Activated CD8-positive, alpha-beta T cell treated with anti-CD3 and anti-CD28 coated beads, Interleukin-2, amount 10 ng/mL, durations not matched to agents 7 days and 5 days (primary cell): ENCODE measurements around the gene SUPT3H. TPM values are rescaled to one million over a fixed set of nuclear protein-coding genes. Genes with fewer than 3 reads are reported as not detected.

Experiments used
- ATAC-seq: fragments of 150-1000 bp; cut with Tn5 transposase; one replicate; pipeline ENCODE4 v1.10.0; 2021; ENCODE audit warnings: moderate library complexity
- CTCF ChIA-PET: fragments of 350-600 bp; sonication (Branson Sonifier 250); formaldehyde crosslinking; loops from one replicate; lab custom pipeline; 2021; ENCODE audit warnings: antibody characterized with exemption; lab: Charles Lee
- POLR2A ChIA-PET: fragments of 350-600 bp; sonication (Branson Sonifier 250); formaldehyde crosslinking; loops from one replicate; lab custom pipeline; 2021; ENCODE audit warnings: antibody characterized with exemption; lab: Charles Lee
- DNase-seq: peaks from one replicate; pipeline ENCODE4 v3.0.0-alpha.2; 2020
- H3K27ac Mint-ChIP-seq: one replicate; pipeline ENCODE4 v1.8.0; 2021; ENCODE audit warnings: mild to moderate bottlenecking, mixed read lengths
- H3K27me3 Mint-ChIP-seq: one replicate; pipeline ENCODE4 v1.8.0; 2021; ENCODE audit warnings: low read depth, mixed read lengths
- H3K36me3 Mint-ChIP-seq: one replicate; pipeline ENCODE4 v1.8.0; 2021; ENCODE audit warnings: low read depth, mixed read lengths
- H3K4me1 Mint-ChIP-seq: one replicate; pipeline ENCODE4 v1.8.0; 2021; ENCODE audit warnings: low read depth, mixed read lengths
- H3K4me3 Mint-ChIP-seq: one replicate; pipeline ENCODE4 v1.8.0; 2021; ENCODE audit warnings: mild to moderate bottlenecking, mixed read lengths
- H3K9me3 Mint-ChIP-seq: one replicate; pipeline ENCODE4 v1.8.0; 2022; ENCODE audit warnings: mixed read lengths; ENCODE audit not compliant: insufficient read depth
- total RNA-seq, 2 experiments: library from RNA; stranded (reverse); gene quantifications; one replicate each; pipeline ENCODE4 v1.2.3, GENCODE V29; 2021

Gene SUPT3H
- total RNA-seq, 2 experiments from 2014 or later = 6.4 to 9.1 TPM

DNA sequence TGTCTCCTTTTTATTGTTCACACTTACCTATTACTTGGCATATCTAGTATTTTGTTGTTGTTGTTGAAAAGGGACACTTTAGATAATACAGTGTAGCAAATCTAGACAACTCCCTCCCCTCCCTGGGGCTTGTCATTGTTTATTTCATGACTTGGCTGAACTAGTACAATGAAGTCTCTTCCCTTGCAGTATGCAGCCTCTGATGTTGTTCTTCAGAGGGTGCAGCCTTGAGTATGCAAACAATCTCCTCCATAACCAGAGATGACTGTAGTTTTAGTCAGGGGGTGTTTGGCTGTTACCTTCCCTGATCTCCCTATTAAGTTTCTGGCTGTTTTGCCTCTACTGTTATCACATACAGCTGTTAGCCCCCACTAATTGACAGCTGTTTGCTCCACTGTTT lies 365.0 kb downstream of the SUPT3H start:
- ChIA-PET CTCF (interaction anchor here (0.9 to 1.1 kb wide), 2 partner anchors 10 to 357 kb away, joined by 3 to 4 read pairs; no protein-coding TSS in a partner anchor), POLR2A (no interaction called here)
- DNase-seq (no peak), ATAC-seq (no peak)
- no peak overlapping the region for H3K4me3 Mint-ChIP-seq
- peaks cover 2% of the 10 kb centered on the region for H3K4me1 Mint-ChIP-seq
- no peak overlapping the region for H3K27ac Mint-ChIP-seq
- peaks cover 17% of the 10 kb centered on the region for H3K36me3 Mint-ChIP-seq
- H3K27me3 Mint-ChIP-seq = no peaks in the 10 kb centered on the region
- H3K9me3 Mint-ChIP-seq = peaks cover 16% of the 10 kb centered on the region

DNA sequence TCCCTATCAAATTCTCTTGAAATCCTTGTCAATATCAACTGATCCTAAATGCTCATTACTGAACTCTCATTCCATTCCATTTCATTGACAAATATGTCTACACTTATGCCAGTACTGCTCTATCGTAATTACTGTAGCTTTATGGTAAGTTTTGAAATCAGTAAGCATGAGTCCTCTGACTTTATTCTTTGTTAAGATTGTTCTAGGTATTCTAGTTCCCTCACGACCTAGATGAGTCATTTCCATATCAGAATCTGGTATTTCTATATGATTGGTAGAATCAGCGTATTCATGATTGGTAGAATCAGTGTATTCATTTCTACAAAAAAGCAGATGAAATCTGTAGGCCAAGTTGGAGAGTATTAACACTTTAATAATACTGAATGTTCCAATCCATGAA lies 368.2 kb downstream of the SUPT3H start:
- Mint-ChIP-seq H3K36me3 (peaks cover 30% of the 10 kb centered on the region), H3K9me3 (peaks cover 29% of the 10 kb centered on the region), H3K27ac (no peak overlapping the region), H3K4me1 (peaks cover 6% of the 10 kb centered on the region), H3K27me3 (no peaks in the 10 kb centered on the region), H3K4me3 (no peak overlapping the region)
- DNase-seq = no peak
- POLR2A ChIA-PET = no interaction called here
- no peak for ATAC-seq
- CTCF ChIA-PET = no interaction called here

DNA sequence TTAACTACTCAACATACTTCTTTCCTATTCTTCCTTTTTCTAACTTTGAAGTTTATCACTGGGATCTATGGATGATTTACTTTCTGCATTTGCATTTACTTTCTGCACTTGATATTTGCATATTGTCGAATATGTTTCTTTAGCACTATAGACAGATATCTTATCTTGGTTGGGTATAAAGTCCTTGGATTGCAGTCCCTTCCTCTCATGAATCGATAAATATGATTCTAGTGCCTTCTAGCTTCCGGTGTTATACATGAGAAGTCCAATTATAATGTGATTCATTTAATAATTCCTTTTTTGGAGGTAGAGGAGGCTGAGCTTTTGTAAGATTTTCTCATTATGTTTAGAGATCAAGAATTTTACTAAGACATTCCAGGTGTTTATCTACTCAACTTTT lies 370.8 kb downstream of the SUPT3H start:
- Mint-ChIP-seq H3K36me3 (peaks cover 26% of the 10 kb centered on the region), H3K9me3 (peaks cover 23% of the 10 kb centered on the region), H3K4me1 (peaks cover 18% of the 10 kb centered on the region), H3K27ac (no peak overlapping the region), H3K27me3 (no peaks in the 10 kb centered on the region), H3K4me3 (no peak overlapping the region)
- ATAC-seq (no peak), DNase-seq (no peak)
- POLR2A ChIA-PET = no interaction called here
- CTCF ChIA-PET = no interaction called here

DNA sequence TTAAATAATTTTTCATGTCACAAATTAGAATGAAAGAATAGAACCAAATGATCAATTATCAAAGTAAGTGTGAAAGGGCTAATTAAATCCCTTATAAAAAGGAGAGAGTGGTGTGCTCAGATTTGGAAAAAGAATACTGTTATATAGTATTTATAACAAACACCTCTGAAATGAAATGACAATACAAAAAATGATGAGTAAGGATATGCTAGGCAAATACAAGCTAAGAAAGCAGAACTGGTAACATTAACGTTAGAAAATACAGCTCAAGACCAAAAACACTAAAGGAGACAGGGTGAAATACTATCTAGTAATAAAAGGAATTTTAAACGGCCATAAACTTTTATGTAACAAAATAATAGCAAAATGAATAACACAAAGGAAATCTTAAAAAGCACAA lies 373.8 kb downstream of the SUPT3H start:
- ChIA-PET POLR2A (no interaction called here), CTCF (no interaction called here)
- H3K9me3 Mint-ChIP-seq = peaks cover 16% of the 10 kb centered on the region
- no peak overlapping the region for H3K4me3 Mint-ChIP-seq
- no peaks in the 10 kb centered on the region for H3K27me3 Mint-ChIP-seq
- H3K27ac Mint-ChIP-seq = no peak overlapping the region
- DNase-seq (no peak), ATAC-seq (no peak)
- peaks cover 19% of the 10 kb centered on the region for H3K36me3 Mint-ChIP-seq
- peaks cover 34% of the 10 kb centered on the region for H3K4me1 Mint-ChIP-seq

DNA sequence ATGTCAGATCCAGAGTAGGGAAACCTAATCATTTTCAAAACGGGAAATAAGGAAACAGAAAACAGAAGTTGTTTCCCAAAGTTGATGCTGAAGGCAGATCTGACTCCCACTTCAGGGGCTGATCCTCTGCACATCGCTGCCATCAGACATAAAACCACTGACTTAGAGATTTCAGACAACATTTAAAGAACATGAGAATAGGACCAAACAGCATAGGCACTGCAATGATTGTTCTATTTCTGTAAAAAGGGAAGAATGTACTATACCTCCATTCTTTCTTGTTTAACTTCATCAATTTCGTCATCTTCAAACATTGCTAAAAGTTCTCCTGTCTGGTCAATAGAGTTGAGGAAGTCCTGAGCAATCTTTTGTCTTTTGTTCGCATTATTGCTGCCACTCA lies 374.3 kb downstream of the SUPT3H start:
- Mint-ChIP-seq H3K36me3 (peaks cover 19% of the 10 kb centered on the region), H3K4me3 (no peak overlapping the region), H3K27ac (no peak overlapping the region), H3K27me3 (no peaks in the 10 kb centered on the region), H3K9me3 (peaks cover 19% of the 10 kb centered on the region), H3K4me1 (peaks cover 34% of the 10 kb centered on the region)
- no peak for DNase-seq
- ChIA-PET POLR2A (no interaction called here), CTCF (no interaction called here)
- no peak for ATAC-seq

DNA sequence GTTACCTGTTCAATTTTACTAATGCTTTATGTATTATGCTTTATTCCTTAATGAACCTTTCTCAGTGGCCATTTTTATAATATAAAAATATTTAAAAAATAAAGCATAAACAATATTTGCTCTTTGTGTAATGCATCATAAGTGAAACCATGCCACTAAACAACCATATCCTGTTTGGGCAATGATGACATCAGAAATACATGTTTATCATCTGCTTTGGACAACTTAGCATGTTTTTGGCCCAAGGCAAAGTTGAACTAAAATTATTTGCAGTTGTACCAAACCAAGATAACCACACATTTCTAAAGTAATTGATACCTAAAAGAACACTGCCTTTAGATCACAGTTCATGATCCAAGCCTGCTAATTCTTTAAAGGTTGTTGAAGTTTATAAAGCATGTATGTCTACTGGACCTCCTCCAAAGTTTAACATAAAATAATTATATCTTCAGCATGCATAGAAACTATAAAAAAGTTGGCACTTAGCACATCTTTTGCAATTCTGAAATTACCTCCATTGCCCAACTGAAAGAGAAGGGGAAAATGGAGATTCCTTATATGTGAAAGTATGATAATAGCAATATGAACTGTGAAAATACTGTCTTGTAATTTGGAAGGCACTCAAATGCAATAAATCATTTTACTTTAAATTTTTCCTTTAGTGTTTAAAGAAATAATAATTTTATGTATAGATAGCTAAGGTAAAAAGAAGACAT lies 375.2 kb downstream of the SUPT3H start:
- Mint-ChIP-seq H3K9me3 (peaks cover 17% of the 10 kb centered on the region), H3K36me3 (peaks cover 18% of the 10 kb centered on the region), H3K27ac (peak overlapping the region; percentile 82), H3K27me3 (no peaks in the 10 kb centered on the region), H3K4me3 (peak overlapping the region; percentile 38), H3K4me1 (peaks cover 34% of the 10 kb centered on the region)
- no peak for DNase-seq
- no peak for ATAC-seq
- CTCF ChIA-PET = interaction anchor here (0.8 to 2.3 kb wide), 5 partner anchors 11 to 712 kb away, joined by 3 to 11 read pairs (median 3); no protein-coding TSS in a partner anchor
- POLR2A ChIA-PET = no interaction called here

DNA sequence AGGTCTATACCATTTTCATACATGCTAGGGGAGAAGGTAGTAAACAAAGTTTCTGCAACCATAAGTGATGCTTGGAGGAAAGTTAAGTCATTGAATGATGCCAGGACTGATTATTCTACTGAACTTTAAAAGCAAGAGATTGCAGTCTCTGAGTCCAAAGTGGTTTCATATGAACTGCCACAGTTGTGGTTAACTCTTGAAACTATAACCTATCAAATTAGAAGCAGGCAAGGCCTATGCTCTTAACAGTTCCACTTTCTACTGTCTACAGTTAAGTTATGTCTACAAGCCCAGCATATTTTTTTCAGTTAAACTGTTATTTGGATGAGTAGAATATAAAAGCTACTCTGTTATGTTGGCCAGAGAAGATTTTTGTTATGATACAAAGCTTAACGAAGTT lies 376.1 kb downstream of the SUPT3H start:
- ChIA-PET CTCF (interaction anchor here (0.8 to 2.3 kb wide), 10 partner anchors 9 to 713 kb away, joined by 3 to 11 read pairs (median 4); no protein-coding TSS in a partner anchor), POLR2A (no interaction called here)
- DNase-seq = peak; percentile 36
- Mint-ChIP-seq H3K27me3 (no peaks in the 10 kb centered on the region), H3K36me3 (peaks cover 12% of the 10 kb centered on the region), H3K4me3 (peak overlapping the region; percentile 38), H3K4me1 (peaks cover 33% of the 10 kb centered on the region), H3K9me3 (peaks cover 13% of the 10 kb centered on the region), H3K27ac (peak overlapping the region; percentile 82)
- peak; percentile 96 for ATAC-seq

DNA sequence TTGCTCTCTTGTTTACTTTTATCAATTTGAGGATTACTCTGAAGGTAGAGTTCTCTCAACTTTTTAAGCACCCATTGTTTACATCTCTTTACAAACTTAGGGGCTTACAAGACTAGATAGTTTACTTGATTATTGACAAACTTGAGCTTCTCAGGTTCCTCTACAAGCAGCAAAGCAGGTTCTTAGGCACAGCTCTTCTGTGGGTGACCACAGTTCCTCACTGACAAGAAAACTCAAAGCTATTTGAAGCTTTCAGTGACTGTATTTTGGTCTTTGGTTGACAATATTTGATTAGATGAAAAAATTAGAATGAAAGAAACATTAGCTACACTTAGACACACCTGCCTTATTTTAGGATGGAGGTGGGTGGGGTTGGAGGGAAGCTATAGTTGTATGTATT lies 376.9 kb downstream of the SUPT3H start:
- ATAC-seq (no peak), DNase-seq (peak; percentile 24)
- CTCF ChIA-PET = interaction anchor here (0.7 to 2.3 kb wide), 10 partner anchors 10 to 714 kb away, joined by 3 to 11 read pairs (median 4); no protein-coding TSS in a partner anchor
- no peak overlapping the region for H3K4me3 Mint-ChIP-seq
- H3K9me3 Mint-ChIP-seq = peaks cover 8% of the 10 kb centered on the region
- peak overlapping the region; percentile 82 for H3K27ac Mint-ChIP-seq
- H3K27me3 Mint-ChIP-seq = no peaks in the 10 kb centered on the region
- POLR2A ChIA-PET = interaction anchor here (1.3 kb wide), 1 partner anchor 24 kb away, joined by 5 read pairs; no protein-coding TSS in a partner anchor
- H3K4me1 Mint-ChIP-seq = peaks cover 30% of the 10 kb centered on the region
- peaks cover 8% of the 10 kb centered on the region for H3K36me3 Mint-ChIP-seq

DNA sequence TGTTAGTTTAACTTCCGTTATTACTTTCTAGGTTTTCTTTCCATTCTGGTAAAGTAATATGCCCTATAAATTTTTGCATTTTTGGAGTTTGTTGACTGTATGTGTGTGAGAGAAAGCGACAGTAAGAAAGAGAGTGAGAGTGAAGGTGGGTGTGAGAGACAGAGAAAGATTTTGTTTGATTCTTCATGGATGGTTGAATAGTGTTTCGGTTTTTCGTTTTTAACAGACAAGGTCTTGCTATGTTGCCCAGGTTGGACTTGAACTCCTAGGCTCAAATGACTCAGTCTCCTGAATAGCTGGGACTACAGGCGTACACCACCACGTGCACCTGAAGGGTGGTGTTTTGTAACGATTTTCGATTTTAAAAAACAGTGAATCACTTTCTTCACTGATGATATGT lies 378.7 kb downstream of the SUPT3H start:
- H3K4me3 Mint-ChIP-seq = no peak overlapping the region
- no peak overlapping the region for H3K27ac Mint-ChIP-seq
- ATAC-seq = no peak
- H3K9me3 Mint-ChIP-seq = peaks cover 4% of the 10 kb centered on the region
- H3K27me3 Mint-ChIP-seq = no peaks in the 10 kb centered on the region
- DNase-seq = no peak
- ChIA-PET CTCF (no interaction called here), POLR2A (no interaction called here)
- H3K36me3 Mint-ChIP-seq = peaks cover 6% of the 10 kb centered on the region
- peaks cover 30% of the 10 kb centered on the region for H3K4me1 Mint-ChIP-seq

DNA sequence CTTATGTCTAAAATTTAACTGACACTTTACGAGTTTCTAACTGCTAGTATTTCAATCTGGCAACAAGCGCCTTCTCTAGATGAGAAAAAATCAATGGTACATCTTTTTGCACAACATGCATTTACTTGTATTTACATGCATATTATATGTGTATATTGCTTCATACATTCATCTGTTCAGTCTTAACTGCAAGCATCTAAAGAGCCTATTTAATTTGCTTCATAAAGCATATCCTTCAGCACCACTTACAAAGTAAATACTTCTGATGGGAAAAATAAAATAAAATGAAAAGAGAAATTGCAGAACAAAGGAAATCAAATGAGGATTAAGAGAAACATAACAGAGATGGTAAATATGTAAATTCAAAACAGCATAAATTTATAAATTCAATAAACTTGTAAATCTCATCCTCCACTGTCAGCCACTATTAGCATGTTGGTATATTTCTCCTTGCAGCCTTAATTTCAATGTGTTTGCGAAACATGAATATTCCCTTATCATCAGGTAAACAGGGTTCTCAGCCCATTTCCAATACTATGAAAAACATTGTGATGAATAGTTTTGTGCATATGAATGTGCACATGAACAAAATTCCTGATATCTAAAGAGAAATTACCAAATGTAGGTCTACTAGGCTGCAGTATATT lies 382.1 kb downstream of the SUPT3H start:
- H3K4me3 Mint-ChIP-seq = no peak overlapping the region
- peaks cover 4% of the 10 kb centered on the region for H3K9me3 Mint-ChIP-seq
- ATAC-seq (no peak), DNase-seq (no peak)
- no peaks in the 10 kb centered on the region for H3K27me3 Mint-ChIP-seq
- POLR2A ChIA-PET = no interaction called here
- no peaks in the 10 kb centered on the region for H3K36me3 Mint-ChIP-seq
- H3K4me1 Mint-ChIP-seq = peaks cover 6% of the 10 kb centered on the region
- CTCF ChIA-PET = no interaction called here
- no peak overlapping the region for H3K27ac Mint-ChIP-seq

DNA sequence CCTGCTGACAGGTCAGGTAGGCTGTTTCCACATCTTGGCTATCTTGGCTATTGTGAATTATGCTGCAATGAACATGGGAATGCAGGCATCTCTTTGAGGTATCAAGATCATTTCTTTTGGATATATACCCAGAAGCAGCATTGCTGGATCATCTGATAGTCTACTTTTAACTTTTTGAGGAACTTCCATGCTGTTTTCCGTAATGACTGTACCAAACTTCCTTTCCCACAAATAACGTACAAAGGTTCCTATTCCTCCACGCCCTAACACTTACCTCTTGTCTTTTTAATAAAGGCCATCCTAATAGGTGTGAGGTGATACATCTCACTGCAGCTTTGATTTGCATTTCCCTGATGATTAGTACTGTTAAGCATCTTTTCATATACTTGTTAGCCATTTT lies 388.3 kb downstream of the SUPT3H start:
- DNase-seq (no peak), ATAC-seq (no peak)
- H3K36me3 Mint-ChIP-seq = no peaks in the 10 kb centered on the region
- no peaks in the 10 kb centered on the region for H3K9me3 Mint-ChIP-seq
- H3K4me1 Mint-ChIP-seq = no peaks in the 10 kb centered on the region
- no peak overlapping the region for H3K27ac Mint-ChIP-seq
- no peaks in the 10 kb centered on the region for H3K27me3 Mint-ChIP-seq
- ChIA-PET POLR2A (interaction anchor here (0.7 kb wide), 1 partner anchor 131 kb away, joined by 3 read pairs; no protein-coding TSS in a partner anchor), CTCF (interaction anchor here (1.4 kb wide), 1 partner anchor 12 kb away, joined by 6 read pairs; no protein-coding TSS in a partner anchor)
- no peak overlapping the region for H3K4me3 Mint-ChIP-seq

DNA sequence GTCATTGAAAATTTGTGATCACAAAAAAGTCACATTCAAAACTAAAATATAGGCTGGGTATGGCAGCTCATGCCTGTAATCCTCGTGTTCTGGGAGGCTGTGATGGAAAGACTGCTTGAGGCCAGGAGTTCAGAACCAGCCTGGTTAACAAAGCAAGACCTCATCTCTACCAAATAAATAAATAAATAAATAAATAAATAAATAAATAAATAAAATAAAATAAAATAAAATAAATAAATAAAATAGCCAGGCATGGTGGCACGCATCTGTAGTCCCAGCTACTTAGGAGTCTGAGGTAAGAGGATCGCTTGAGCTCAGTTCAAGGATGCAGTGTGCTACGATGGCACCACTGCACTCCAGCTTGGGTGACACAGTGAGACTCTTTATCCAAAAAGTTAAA lies 392.7 kb downstream of the SUPT3H start:
- Mint-ChIP-seq H3K4me3 (no peak overlapping the region), H3K4me1 (no peaks in the 10 kb centered on the region)
- ATAC-seq = no peak

More for the DNA sequence above, 392.7 kb downstream of the SUPT3H start:
- ChIA-PET POLR2A (no interaction called here), CTCF (interaction anchor here (0.9 kb wide), 1 partner anchor 8 kb away, joined by 4 read pairs; no protein-coding TSS in a partner anchor)
- Mint-ChIP-seq H3K27ac (no peak overlapping the region), H3K9me3 (no peaks in the 10 kb centered on the region), H3K36me3 (no peaks in the 10 kb centered on the region), H3K27me3 (no peaks in the 10 kb centered on the region)
- DNase-seq = no peak
